Activated CD4-positive, alpha-beta T cell treated with anti-CD3 and anti-CD28 coated beads for 36 hours (primary cell): ENCODE measurements around the gene TMTC3. TPM values are rescaled to one million over a fixed set of nuclear protein-coding genes. Genes with fewer than 3 reads are reported as not detected.
"Not testable (repeated sequence)": the region's sequence is repeated elsewhere in the genome, so short reads cannot be mapped to it uniquely, and the experiment has no call there.

Source experiments
- ATAC-seq: fragments of 200-7000 bp; cut with Tn5 transposase; one replicate; pipeline ENCODE4 v1.10.0; 2021; ENCODE audit warnings: mild to moderate bottlenecking, moderate library complexity
- CTCF ChIA-PET: fragments of 350-600 bp; sonication (Branson Sonifier 250); formaldehyde crosslinking; loops from one replicate; lab custom pipeline; 2021; ENCODE audit warnings: antibody characterized with exemption; lab: Charles Lee
- POLR2A ChIA-PET: fragments of 350-600 bp; sonication (Branson Sonifier 250); formaldehyde crosslinking; loops from one replicate; lab custom pipeline; 2021; ENCODE audit warnings: antibody characterized with exemption, inconsistent platforms; lab: Charles Lee
- DNase-seq: peaks from one replicate; pipeline ENCODE4 v3.0.0-alpha.2; 2020
- H3K27ac Mint-ChIP-seq: one replicate; pipeline ENCODE4 v1.8.0; 2021; ENCODE audit warnings: mixed read lengths
- H3K27me3 Mint-ChIP-seq: one replicate; pipeline ENCODE4 v1.8.0; 2021; ENCODE audit warnings: mixed read lengths
- H3K36me3 Mint-ChIP-seq: one replicate; pipeline ENCODE4 v1.8.0; 2021; ENCODE audit warnings: low read depth, mixed read lengths
- H3K4me1 Mint-ChIP-seq: one replicate; pipeline ENCODE4 v1.8.0; 2021; ENCODE audit warnings: mixed read lengths
- H3K4me3 Mint-ChIP-seq: one replicate; pipeline ENCODE4 v1.8.0; 2021; ENCODE audit warnings: mild to moderate bottlenecking, moderate library complexity, mixed read lengths
- H3K9me3 Mint-ChIP-seq: one replicate; pipeline ENCODE4 v1.8.0; 2021; ENCODE audit warnings: low read depth, mixed read lengths
- intact Hi-C, 2 experiments: fragments of 100-400 bp; cut with DNase I in 1 of 2; cut with micrococcal nuclease in 1 of 2; formaldehyde crosslinking; loops; one replicate each; pipeline versions ENCODE4 v1.14.2 to v1.15.1; 2022 to 2024; cut with DNase I, micrococcal nuclease
- total RNA-seq, 2 experiments: library from RNA; stranded (reverse); gene quantifications; one replicate each; pipeline ENCODE4 v1.2.3, GENCODE V29; 2021

TMTC3 gene
- total RNA-seq, 2 experiments from 2014 or later: 5.8 to 6.2 TPM

GRCh38 chr12:88192426-88192825 lies 50.3 kb downstream of the TMTC3 start:
- intact Hi-C loops: no loop called here
- peaks cover 26% of the 10 kb centered on the region for H3K36me3 Mint-ChIP-seq
- H3K4me3 Mint-ChIP-seq: no peak overlapping the region
- POLR2A ChIA-PET: no interaction called here
- CTCF ChIA-PET: interaction anchor here (0.7 kb wide), 1 partner anchor 778 kb away, joined by 3 read pairs; no protein-coding TSS in a partner anchor
- DNase-seq (no peak), ATAC-seq (no peak)
- no peaks in the 10 kb centered on the region for H3K9me3 Mint-ChIP-seq
- H3K4me1 Mint-ChIP-seq: no peaks in the 10 kb centered on the region
- H3K27me3 Mint-ChIP-seq: no peaks in the 10 kb centered on the region
- H3K27ac Mint-ChIP-seq: no peak overlapping the region

GRCh38 chr12:88194868-88195267 lies 52.8 kb downstream of the TMTC3 start:
- Mint-ChIP-seq H3K9me3 (no peaks in the 10 kb centered on the region), H3K4me3 (no peak overlapping the region), H3K4me1 (no peaks in the 10 kb centered on the region), H3K27me3 (no peaks in the 10 kb centered on the region), H3K36me3 (peaks cover 29% of the 10 kb centered on the region), H3K27ac (no peak overlapping the region)
- DNase-seq (no peak), ATAC-seq (no peak)
- POLR2A ChIA-PET: no interaction called here
- intact Hi-C loops: no loop called here
- CTCF ChIA-PET: no interaction called here

DNA sequence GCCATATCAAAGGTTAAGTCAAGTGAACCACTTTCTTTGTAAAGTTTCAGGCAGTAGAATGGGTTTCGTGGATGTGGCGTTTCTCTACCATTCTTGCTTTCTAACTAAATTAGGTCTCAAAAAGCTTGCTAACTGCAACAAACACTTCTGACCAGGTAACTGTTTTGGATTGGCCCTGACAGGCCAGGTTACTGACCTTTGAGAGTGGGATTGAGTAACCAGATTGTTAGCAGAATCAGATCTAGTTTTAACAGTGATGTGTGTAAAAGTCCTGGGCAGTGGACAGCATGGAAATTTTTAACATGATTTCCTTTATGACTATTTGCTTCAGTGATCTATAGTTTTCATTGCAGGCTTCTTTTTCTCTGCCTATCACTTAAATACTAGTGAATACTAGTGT lies 57.9 kb downstream of the TMTC3 start:
- ChIA-PET CTCF (interaction anchor here (0.9 kb wide), 1 partner anchor 12 kb away, joined by 4 read pairs; no protein-coding TSS in a partner anchor), POLR2A (no interaction called here)
- H3K27me3 Mint-ChIP-seq: no peaks in the 10 kb centered on the region
- H3K9me3 Mint-ChIP-seq: peaks cover 4% of the 10 kb centered on the region
- H3K4me1 Mint-ChIP-seq: no peaks in the 10 kb centered on the region
- ATAC-seq (no peak), DNase-seq (no peak)
- peaks cover 12% of the 10 kb centered on the region for H3K36me3 Mint-ChIP-seq
- no peak overlapping the region for H3K27ac Mint-ChIP-seq
- intact Hi-C loops: no loop called here
- no peak overlapping the region for H3K4me3 Mint-ChIP-seq

DNA sequence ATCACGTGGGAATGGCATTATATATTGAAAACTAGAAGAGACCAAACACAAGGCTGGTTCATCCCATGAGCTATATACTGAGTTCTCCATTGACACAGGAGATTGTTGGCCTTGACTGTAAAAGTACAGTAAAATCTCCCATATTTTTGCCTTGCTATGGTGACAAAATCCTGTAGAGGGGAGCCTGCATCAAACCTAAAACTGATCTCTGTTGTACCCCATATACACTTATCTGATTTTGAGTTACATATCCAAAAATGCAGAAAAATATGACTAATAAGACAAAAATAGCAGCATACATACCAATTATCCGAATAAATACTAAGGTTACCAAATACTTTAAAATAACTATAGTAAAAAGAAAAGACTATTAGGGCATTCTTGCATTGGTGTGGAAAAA lies 60.4 kb downstream of the TMTC3 start:
- H3K4me1 Mint-ChIP-seq: no peaks in the 10 kb centered on the region
- intact Hi-C loops: no loop called here
- POLR2A ChIA-PET: no interaction called here
- CTCF ChIA-PET: no interaction called here
- peaks cover 2% of the 10 kb centered on the region for H3K36me3 Mint-ChIP-seq
- H3K27me3 Mint-ChIP-seq: no peaks in the 10 kb centered on the region
- H3K9me3 Mint-ChIP-seq: peaks cover 4% of the 10 kb centered on the region
- H3K4me3 Mint-ChIP-seq: no peak overlapping the region
- DNase-seq: no peak
- no peak for ATAC-seq
- no peak overlapping the region for H3K27ac Mint-ChIP-seq

- no peak overlapping the region for H3K27ac Mint-ChIP-seq
- no peak for ATAC-seq
These were observed 64.5 kb downstream of the TMTC3 start for GRCh38 chr12:88206601-88207000.

DNA sequence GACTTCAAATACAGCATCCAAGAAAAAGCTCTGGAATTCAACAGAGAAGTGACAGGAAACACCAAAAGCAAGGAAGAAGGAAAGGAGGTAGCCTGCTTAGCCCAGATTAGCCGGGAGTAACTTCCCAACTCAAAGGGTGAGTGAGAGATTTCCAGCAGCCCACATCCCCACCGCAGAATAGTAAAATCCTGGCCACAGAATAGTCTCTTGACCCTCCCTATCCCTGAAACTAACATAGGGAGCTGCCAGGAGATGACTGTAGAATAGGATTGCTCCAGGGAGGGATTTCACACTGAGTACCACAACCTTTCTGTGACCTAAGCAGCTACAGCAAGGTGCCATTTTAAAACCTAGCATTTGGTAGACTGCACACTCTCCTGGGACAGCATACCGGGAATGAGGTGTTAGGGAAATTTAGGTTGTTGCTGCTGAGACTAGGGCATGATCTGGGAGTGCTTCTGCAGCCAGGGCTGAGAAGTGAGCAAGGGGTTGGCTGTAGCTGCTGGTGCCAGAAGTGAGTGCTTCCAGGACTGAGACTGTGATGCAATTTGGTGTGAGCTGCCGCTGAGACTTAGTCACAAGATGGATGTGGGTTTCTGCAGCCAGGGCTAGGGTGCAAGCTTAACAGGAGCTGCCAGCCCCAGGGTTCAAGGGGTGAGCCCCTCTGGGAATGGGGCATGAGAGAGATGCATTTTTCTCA lies 66.0 kb downstream of the TMTC3 start:
- DNase-seq: no peak
- no peak overlapping the region for H3K4me3 Mint-ChIP-seq
- H3K9me3 Mint-ChIP-seq: peaks cover 24% of the 10 kb centered on the region
- ChIA-PET CTCF (no interaction called here), POLR2A (no interaction called here)
- intact Hi-C loops: no loop called here
- no peak overlapping the region for H3K27ac Mint-ChIP-seq
- no peaks in the 10 kb centered on the region for H3K4me1 Mint-ChIP-seq
- no peak for ATAC-seq
- H3K36me3 Mint-ChIP-seq: peaks cover 5% of the 10 kb centered on the region
- H3K27me3 Mint-ChIP-seq: peaks cover 8% of the 10 kb centered on the region

More at GRCh38 chr12:88206601-88207000, 64.5 kb downstream of the TMTC3 start:
- no peaks in the 10 kb centered on the region for H3K4me1 Mint-ChIP-seq
- ChIA-PET POLR2A (no interaction called here), CTCF (no interaction called here)
- peaks cover 3% of the 10 kb centered on the region for H3K36me3 Mint-ChIP-seq
- no peak for DNase-seq
- H3K27me3 Mint-ChIP-seq: peaks cover 6% of the 10 kb centered on the region
- peaks cover 17% of the 10 kb centered on the region for H3K9me3 Mint-ChIP-seq
- intact Hi-C loops: no loop called here
- H3K4me3 Mint-ChIP-seq: no peak overlapping the region

DNA sequence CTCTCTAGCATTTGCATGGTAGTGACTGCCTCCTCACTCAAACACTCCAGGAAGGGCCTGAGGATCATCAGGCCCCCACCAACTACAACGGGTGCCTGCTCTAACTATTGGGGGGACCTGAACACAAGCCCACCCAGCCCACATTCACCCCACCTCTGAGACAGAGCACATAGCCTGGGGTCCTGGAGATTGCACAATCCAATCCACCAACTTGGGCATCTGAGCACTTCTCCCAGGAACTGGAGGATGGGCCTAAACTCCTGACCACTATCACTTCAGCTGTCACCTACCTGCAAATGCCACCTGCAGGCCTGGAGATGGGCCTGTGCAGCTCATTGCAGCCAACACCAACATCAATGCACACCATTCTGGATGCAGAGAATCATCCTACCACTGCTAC lies 66.6 kb downstream of the TMTC3 start:
- intact Hi-C loops: no loop called here
- Mint-ChIP-seq H3K4me3 (no peak overlapping the region), H3K36me3 (peaks cover 7% of the 10 kb centered on the region), H3K4me1 (no peaks in the 10 kb centered on the region), H3K9me3 (peaks cover 26% of the 10 kb centered on the region), H3K27me3 (peaks cover 8% of the 10 kb centered on the region), H3K27ac (no peak overlapping the region)
- ATAC-seq: no peak
- POLR2A ChIA-PET: no interaction called here
- DNase-seq: no peak
- CTCF ChIA-PET: no interaction called here

DNA sequence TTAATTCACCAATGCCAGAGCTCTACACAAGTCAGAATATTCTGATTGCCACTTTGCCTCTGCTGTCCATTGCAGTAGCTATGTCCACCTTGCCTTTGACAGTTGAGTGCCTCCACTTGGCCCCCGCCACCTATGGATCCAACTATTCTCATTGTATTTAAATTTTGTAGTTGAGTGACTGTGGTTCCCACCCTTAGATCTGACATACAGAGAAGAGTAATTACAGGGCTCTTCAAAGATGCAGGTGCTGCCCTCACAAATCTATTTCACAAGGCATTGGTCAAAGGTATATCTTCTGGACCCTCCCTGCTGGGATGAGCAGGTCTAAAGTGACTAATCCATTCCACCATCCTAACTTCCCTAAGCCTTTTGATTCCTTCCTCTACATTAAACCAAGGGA lies 68.2 kb downstream of the TMTC3 start:
- H3K36me3 Mint-ChIP-seq, POLR2A ChIA-PET, H3K27ac Mint-ChIP-seq, H3K4me1 Mint-ChIP-seq, intact Hi-C loops, ATAC-seq, DNase-seq, H3K4me3 Mint-ChIP-seq: not testable (repeated sequence)
- CTCF ChIA-PET: interaction anchor here (1.0 kb wide), 1 partner anchor 8 kb away, joined by 3 read pairs; no protein-coding TSS in a partner anchor
- Mint-ChIP-seq H3K9me3 (peaks cover 25% of the 10 kb centered on the region), H3K27me3 (peaks cover 11% of the 10 kb centered on the region)

DNA sequence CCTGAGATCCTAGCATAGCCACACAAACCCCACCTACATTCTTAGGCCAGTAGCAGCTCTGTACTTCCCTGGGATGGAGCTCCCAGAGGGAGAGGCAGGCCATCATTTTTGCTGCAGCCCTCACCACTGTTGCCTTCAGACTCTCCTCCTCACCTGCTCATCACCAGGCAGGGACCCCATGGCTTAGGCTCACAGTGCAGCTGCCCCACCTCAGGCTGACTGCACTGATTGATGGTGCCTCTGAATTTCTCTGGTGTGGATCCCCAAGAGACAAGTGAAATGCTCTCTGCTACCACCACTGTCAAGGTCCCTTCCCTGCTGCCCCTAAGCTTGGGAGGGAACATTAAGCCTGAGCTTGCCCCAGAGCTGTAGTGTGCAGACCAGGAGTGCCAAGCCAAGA lies 76.2 kb downstream of the TMTC3 start:
- Mint-ChIP-seq H3K27me3 (peaks cover 2% of the 10 kb centered on the region), H3K4me3 (no peak overlapping the region), H3K4me1 (no peaks in the 10 kb centered on the region), H3K36me3 (peaks cover 3% of the 10 kb centered on the region), H3K27ac (no peak overlapping the region), H3K9me3 (peaks cover 19% of the 10 kb centered on the region)
- ATAC-seq: no peak
- DNase-seq: no peak
- ChIA-PET CTCF (interaction anchor here (1.0 kb wide), 1 partner anchor 8 kb away, joined by 3 read pairs; no protein-coding TSS in a partner anchor), POLR2A (no interaction called here)
- intact Hi-C loops: no loop called here

DNA sequence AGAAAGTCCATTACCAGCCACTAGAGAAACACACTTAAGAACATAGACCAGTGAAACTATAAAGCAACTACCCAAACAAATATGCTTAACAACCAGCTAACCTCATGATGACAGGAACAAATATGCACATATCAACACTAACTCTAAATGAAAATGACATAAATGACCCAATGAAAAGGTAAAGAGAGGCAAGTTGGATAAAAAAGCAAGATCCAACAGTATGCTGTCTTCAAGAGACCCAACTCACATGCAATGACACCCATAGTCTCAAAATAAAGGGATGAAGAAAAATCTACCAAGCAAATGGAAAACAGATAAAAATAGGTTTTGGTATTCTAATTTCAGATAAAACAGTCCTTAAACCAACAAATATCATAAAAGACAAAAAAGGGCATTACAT lies 77.8 kb downstream of the TMTC3 start:
- no peaks in the 10 kb centered on the region for H3K4me1 Mint-ChIP-seq
- CTCF ChIA-PET: interaction anchor here (0.7 kb wide), 1 partner anchor 51 kb away, joined by 3 read pairs; no protein-coding TSS in a partner anchor
- intact Hi-C loops: no loop called here
- H3K9me3 Mint-ChIP-seq: peaks cover 17% of the 10 kb centered on the region
- no peak overlapping the region for H3K4me3 Mint-ChIP-seq
- H3K36me3 Mint-ChIP-seq: peaks cover 2% of the 10 kb centered on the region
- H3K27ac Mint-ChIP-seq: no peak overlapping the region
- POLR2A ChIA-PET: no interaction called here
- H3K27me3 Mint-ChIP-seq: no peaks in the 10 kb centered on the region
- ATAC-seq (no peak), DNase-seq (no peak)

GRCh38 chr12:88223519-88223918 lies 81.4 kb downstream of the TMTC3 start:
- Mint-ChIP-seq H3K27me3 (no peaks in the 10 kb centered on the region), H3K27ac (no peak overlapping the region), H3K4me1 (peaks cover 6% of the 10 kb centered on the region), H3K4me3 (no peak overlapping the region), H3K36me3 (peaks cover 2% of the 10 kb centered on the region), H3K9me3 (peaks cover 15% of the 10 kb centered on the region)
- ChIA-PET CTCF (no interaction called here), POLR2A (no interaction called here)
- DNase-seq: no peak
- no peak for ATAC-seq
- intact Hi-C loops: no loop called here

DNA sequence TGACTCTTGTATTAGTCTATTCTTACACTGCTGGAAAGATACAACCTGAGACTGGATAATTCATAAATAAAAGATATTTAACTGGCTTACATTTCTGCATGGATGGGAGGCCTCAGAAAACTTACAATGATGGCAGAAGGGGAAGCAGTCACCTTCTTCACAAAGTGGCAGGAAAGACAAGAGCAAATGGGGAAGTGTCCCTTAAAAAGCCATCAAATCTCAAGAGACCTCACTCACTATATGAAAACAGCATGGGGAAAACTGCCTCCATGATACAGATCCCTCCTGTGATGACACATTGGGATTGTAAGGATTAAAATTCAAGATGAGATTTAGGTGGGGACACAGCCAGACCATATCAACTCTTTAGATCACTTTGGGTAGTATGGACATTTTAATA lies 83.7 kb downstream of the TMTC3 start:
- CTCF ChIA-PET: no interaction called here
- H3K36me3 Mint-ChIP-seq: no peaks in the 10 kb centered on the region
- H3K9me3 Mint-ChIP-seq: peaks cover 4% of the 10 kb centered on the region
- H3K27ac Mint-ChIP-seq: no peak overlapping the region
- H3K4me1 Mint-ChIP-seq: peaks cover 6% of the 10 kb centered on the region
- DNase-seq (no peak), ATAC-seq (no peak)
- H3K27me3 Mint-ChIP-seq: no peaks in the 10 kb centered on the region
- POLR2A ChIA-PET: no interaction called here
- H3K4me3 Mint-ChIP-seq: no peak overlapping the region
- intact Hi-C loops: no loop called here
